ENCODE results near the gene SUFU. TPM values are rescaled to one million over a fixed set of nuclear protein-coding genes. Genes with fewer than 3 reads are reported as not detected.

The SUFU gene
- total and polyA plus RNA-seq, 5 experiments from 2014 or later, result 2.3 to 14.3 (median 7.4) TPM

- H3K27ac Mint-ChIP-seq, result peak overlapping the region in 8 of 10 donors; percentile 60 to 94 (median 88)
- peaks cover 0 to 15% (median 0%) of the 10 kb centered on the region in 3 donors for H3K36me3 Mint-ChIP-seq
- ATAC-seq, result no peak
- no peak overlapping the region for H3K4me3 Mint-ChIP-seq
- DNase-seq, result peak in 7 of 10 donors; percentile 4 to 67 (median 24)
- no peaks in the 10 kb centered on the region for H3K9me3 Mint-ChIP-seq
- peaks cover 20 to 39% (median 30%) of the 10 kb centered on the region in 4 donors for H3K4me1 Mint-ChIP-seq
- POLR2A ChIA-PET, result interaction anchor here (0.5 to 3.9 kb wide), 20 partner anchors 54 to 448 kb away, joined by 3 to 43 read pairs (median 4); partner anchors contain the start of genes ARL3, ARMH3, BORCS7 and C10orf95
- no peaks in the 10 kb centered on the region for H3K27me3 Mint-ChIP-seq
These were observed 605 bp downstream of the SUFU start for GRCh38 chr10:102504179-102504975.

- DNase-seq (no peak), ATAC-seq (no peak)
- Mint-ChIP-seq H3K4me3 (no peak overlapping the region), H3K4me1 (peaks cover 19 to 36% (median 26%) of the 10 kb centered on the region in 4 donors), H3K36me3 (peaks cover 0 to 19% (median 0%) of the 10 kb centered on the region in 3 donors), H3K9me3 (no peaks in the 10 kb centered on the region), H3K27me3 (no peaks in the 10 kb centered on the region), H3K27ac (peak overlapping the region in 8 of 10 donors; percentile 60 to 94 (median 88))
- POLR2A ChIA-PET, result interaction anchor here (0.7 to 3.9 kb wide), 11 partner anchors 54 to 449 kb away, joined by 3 to 43 read pairs (median 4); partner anchors contain the start of genes ARMH3, C10orf95, CNNM2 and CUEDC2
These were observed 1.2 kb downstream of the SUFU start for GRCh38 chr10:102504976-102505300.

GRCh38 chr10:102505462-102506115 lies 1.8 kb downstream of the SUFU start:
- Mint-ChIP-seq H3K9me3 (no peaks in the 10 kb centered on the region), H3K4me3 (peak overlapping the region in 3 of 10 donors; percentile 12 to 39 (median 30)), H3K27ac (peak overlapping the region in 6 of 10 donors; percentile 20 to 94 (median 68)), H3K4me1 (peaks cover 19 to 36% (median 25%) of the 10 kb centered on the region in 4 donors), H3K27me3 (no peaks in the 10 kb centered on the region), H3K36me3 (peaks cover 0 to 23% (median 0%) of the 10 kb centered on the region in 3 donors)
- no peak for ATAC-seq
- POLR2A ChIA-PET, result interaction anchor here (0.5 to 3.9 kb wide), 11 partner anchors 52 to 450 kb away, joined by 3 to 43 read pairs (median 4); partner anchors contain the start of genes ARMH3, C10orf95, CNNM2 and CUEDC2
- no peak for DNase-seq

- no peaks in the 10 kb centered on the region for H3K9me3 Mint-ChIP-seq
- peaks cover 28 to 46% (median 37%) of the 10 kb centered on the region in 4 donors for H3K4me1 Mint-ChIP-seq
- DNase-seq (no peak), ATAC-seq (no peak)
- H3K36me3 Mint-ChIP-seq, result peaks cover 0 to 38% (median 0%) of the 10 kb centered on the region in 3 donors
- peak overlapping the region in 2 of 10 donors; percentile 35 to 58 for H3K27ac Mint-ChIP-seq
- no peak overlapping the region for H3K4me3 Mint-ChIP-seq
- no peaks in the 10 kb centered on the region for H3K27me3 Mint-ChIP-seq
- POLR2A ChIA-PET, result interaction anchor here (0.6 kb wide), 1 partner anchor 44 kb away, joined by 4 read pairs; no protein-coding TSS in a partner anchor
These were observed 3.7 kb downstream of the SUFU start for GRCh38 chr10:102507521-102507920.

- Mint-ChIP-seq H3K4me1 (peaks cover 28 to 46% (median 37%) of the 10 kb centered on the region in 4 donors), H3K27me3 (no peaks in the 10 kb centered on the region), H3K36me3 (peaks cover 0 to 48% (median 0%) of the 10 kb centered on the region in 3 donors), H3K27ac (peak overlapping the region in 4 of 10 donors; percentile 29 to 69 (median 48)), H3K9me3 (no peaks in the 10 kb centered on the region), H3K4me3 (no peak overlapping the region)
- DNase-seq (no peak), ATAC-seq (no peak)
- POLR2A ChIA-PET, result interaction anchor here (0.6 kb wide), 1 partner anchor 182 kb away, joined by 4 read pairs; no protein-coding TSS in a partner anchor
These were observed 4.7 kb downstream of the SUFU start for GRCh38 chr10:102508506-102508905.

DNA sequence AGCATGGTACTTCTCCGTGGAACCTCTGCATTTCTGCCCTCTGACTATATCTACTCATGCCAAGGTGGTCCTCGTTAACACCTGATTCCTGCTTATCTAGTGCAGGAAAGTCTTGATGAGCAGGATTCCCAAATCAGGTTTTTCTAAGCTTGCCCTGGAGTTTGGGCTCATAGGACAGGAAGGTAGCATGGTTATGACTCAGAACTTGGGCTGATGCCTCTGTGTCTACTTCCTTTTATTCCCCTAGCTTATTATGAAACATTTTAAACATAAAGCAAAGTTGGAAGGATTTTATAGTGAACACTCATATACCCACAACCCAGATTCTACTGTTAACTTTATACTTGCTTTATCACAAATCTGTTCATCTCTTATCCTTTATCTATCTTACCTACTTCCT lies 5.6 kb downstream of the SUFU start:
- Mint-ChIP-seq H3K36me3 (peaks cover 0 to 54% (median 0%) of the 10 kb centered on the region in 3 donors), H3K4me3 (no peak overlapping the region)
- POLR2A ChIA-PET, result interaction anchor here (0.6 kb wide), 1 partner anchor 315 kb away, joined by 5 read pairs; no protein-coding TSS in a partner anchor

GRCh38 chr10:102511583-102512274 lies 8.0 kb downstream of the SUFU start:
- Mint-ChIP-seq H3K9me3 (no peaks in the 10 kb centered on the region), H3K27ac (peak overlapping the region; percentile 11 to 77 (median 53)), H3K4me3 (peak overlapping the region in 1 of 10 donors; percentile 14), H3K27me3 (no peaks in the 10 kb centered on the region), H3K4me1 (peaks cover 14 to 28% (median 22%) of the 10 kb centered on the region in 4 donors), H3K36me3 (peaks cover 0 to 65% (median 0%) of the 10 kb centered on the region in 3 donors)
- ATAC-seq, result peak in 1 of 2 donors; percentile 56
- POLR2A ChIA-PET, result interaction anchor here (0.7 kb wide), 2 partner anchors 91 to 266 kb away, joined by 3 to 5 read pairs; no protein-coding TSS in a partner anchor
- no peak for DNase-seq

More for the DNA sequence above, 5.6 kb downstream of the SUFU start:
- DNase-seq (no peak), ATAC-seq (no peak)
- Mint-ChIP-seq H3K9me3 (no peaks in the 10 kb centered on the region), H3K27me3 (no peaks in the 10 kb centered on the region), H3K27ac (peak overlapping the region in 3 of 10 donors; percentile 31 to 45 (median 41)), H3K4me1 (peaks cover 27 to 46% (median 36%) of the 10 kb centered on the region in 4 donors)

GRCh38 chr10:102514487-102515311 lies 10.9 kb downstream of the SUFU start:
- H3K27ac Mint-ChIP-seq, result no peak overlapping the region
- no peaks in the 10 kb centered on the region for H3K27me3 Mint-ChIP-seq
- no peak overlapping the region for H3K4me3 Mint-ChIP-seq
- H3K9me3 Mint-ChIP-seq, result no peaks in the 10 kb centered on the region
- H3K36me3 Mint-ChIP-seq, result peaks cover 0 to 60% (median 0%) of the 10 kb centered on the region in 3 donors
- H3K4me1 Mint-ChIP-seq, result peaks cover 11 to 15% (median 13%) of the 10 kb centered on the region in 4 donors
- POLR2A ChIA-PET, result no interaction called here
- ATAC-seq (no peak), DNase-seq (no peak)

- Mint-ChIP-seq H3K36me3 (peaks cover 0 to 61% (median 0%) of the 10 kb centered on the region in 3 donors), H3K4me3 (no peak overlapping the region), H3K27me3 (no peaks in the 10 kb centered on the region), H3K4me1 (peaks cover 11 to 20% (median 18%) of the 10 kb centered on the region in 4 donors), H3K27ac (peak overlapping the region in 2 of 10 donors; percentile 8 to 22), H3K9me3 (no peaks in the 10 kb centered on the region)
- POLR2A ChIA-PET, result no interaction called here
- no peak for ATAC-seq
- DNase-seq, result no peak
These were observed 12.0 kb downstream of the SUFU start for GRCh38 chr10:102515724-102516123.

DNA sequence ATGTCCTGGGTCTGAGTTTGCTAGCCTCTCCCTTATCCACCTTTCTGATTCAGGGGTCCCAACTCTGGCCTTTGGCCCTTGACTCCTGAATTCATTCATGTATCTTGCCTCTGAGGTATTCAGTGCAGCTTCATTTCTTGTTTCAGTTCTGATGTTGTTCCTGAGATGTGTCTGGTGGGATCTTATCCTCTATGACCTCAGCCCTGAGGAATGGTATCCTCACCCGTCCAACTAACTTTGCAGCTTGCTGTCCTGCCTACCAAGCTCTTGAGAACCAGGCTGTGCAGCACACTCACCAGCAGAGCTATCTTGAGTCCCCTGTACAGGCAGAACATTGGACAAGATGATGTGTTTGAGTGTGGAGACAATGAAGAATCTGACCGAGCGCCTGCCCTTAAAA lies 13.8 kb downstream of the SUFU start:
- Mint-ChIP-seq H3K4me1 (peaks cover 3 to 24% (median 13%) of the 10 kb centered on the region in 4 donors), H3K36me3 (peaks cover 0 to 57% (median 3%) of the 10 kb centered on the region in 3 donors), H3K27ac (peak overlapping the region in 2 of 10 donors; percentile 21 to 26), H3K4me3 (no peak overlapping the region), H3K9me3 (no peaks in the 10 kb centered on the region), H3K27me3 (no peaks in the 10 kb centered on the region)
- ATAC-seq, result no peak
- no peak for DNase-seq
- POLR2A ChIA-PET, result no interaction called here

- POLR2A ChIA-PET, result no interaction called here
- H3K27ac Mint-ChIP-seq, result no peak overlapping the region
These were observed 15.6 kb downstream of the SUFU start for GRCh38 chr10:102519246-102519825.

More at GRCh38 chr10:102519246-102519825, 15.6 kb downstream of the SUFU start:
- Mint-ChIP-seq H3K36me3 (peaks cover 0 to 52% (median 7%) of the 10 kb centered on the region in 3 donors), H3K27me3 (no peaks in the 10 kb centered on the region), H3K4me1 (peaks cover 3 to 27% (median 18%) of the 10 kb centered on the region in 4 donors), H3K9me3 (no peaks in the 10 kb centered on the region), H3K4me3 (no peak overlapping the region)
- DNase-seq (no peak), ATAC-seq (no peak)
